DOHH2 (cell line): ENCODE data around the gene OPRL1.

Source experiments
- H3F3A ChIP-seq: fragments of 200-600 bp; sonication (generic), shearing (Covaris generic); 2 replicates; pipeline ENCODE4 v1.6.0; 2016; ENCODE audit warnings: antibody characterized with exemption, mild to moderate bottlenecking; ENCODE audit not compliant: control insufficient read depth, insufficient read depth
- H3K27ac ChIP-seq: fragments of 200-600 bp; sonication (generic); 2 replicates; pipeline ENCODE4 v1.5.1; 2014; ENCODE audit warnings: low read depth, mild to moderate bottlenecking, low read length, moderate library complexity
- H3K27me3 ChIP-seq: fragments of 200-600 bp; sonication (generic); 2 replicates; pipeline ENCODE4 v1.6.1; 2014; ENCODE audit warnings: mild to moderate bottlenecking, low read length, mixed read lengths; ENCODE audit not compliant: control insufficient read depth
- H3K36me3 ChIP-seq: fragments of 200-600 bp; sonication (generic); 2 replicates; pipeline ENCODE4 v1.6.1; 2014; ENCODE audit warnings: mild to moderate bottlenecking, low read length, moderate library complexity, mixed read lengths; ENCODE audit not compliant: control insufficient read depth
- H3K4me1 ChIP-seq: fragments of 200-600 bp; sonication (generic); 2 replicates; pipeline ENCODE4 v1.6.1; 2014; ENCODE audit warnings: mild to moderate bottlenecking, low read length, mixed read lengths; ENCODE audit not compliant: control insufficient read depth
- H3K4me2 ChIP-seq: fragments of 200-600 bp; sonication (generic); 2 replicates; pipeline ENCODE4 v1.6.0; 2014; ENCODE audit warnings: mild to moderate bottlenecking, low read length, moderate library complexity
- H3K4me3 ChIP-seq: fragments of 200-600 bp; sonication (generic); 2 replicates; pipeline ENCODE4 v1.5.1; 2014; ENCODE audit warnings: mild to moderate bottlenecking, low read length, mixed read lengths
- H3K79me2 ChIP-seq: fragments of 200-600 bp; sonication (generic); 2 replicates; pipeline ENCODE4 v1.6.1; 2014; ENCODE audit warnings: mild to moderate bottlenecking, low read length, mixed read lengths; ENCODE audit not compliant: control insufficient read depth
- H3K9me2 ChIP-seq: fragments of 200-600 bp; sonication (generic); replicated peaks from 2 replicates; pipeline ENCODE4 v1.6.1; 2014; ENCODE audit warnings: mild to moderate bottlenecking, low read length, mixed read lengths; ENCODE audit not compliant: control insufficient read depth
- H3K9me3 ChIP-seq: fragments of 200-600 bp; sonication (generic); 2 replicates; pipeline ENCODE4 v1.6.1; 2014; ENCODE audit warnings: antibody characterized with exemption, low read length, mixed read lengths; ENCODE audit not compliant: control insufficient read depth, insufficient read depth
- H4K20me1 ChIP-seq: fragments of 200-600 bp; sonication (generic); 2 replicates; pipeline ENCODE4 v1.6.0; 2014; ENCODE audit warnings: low read depth, mild to moderate bottlenecking, antibody characterized with exemption, low read length, moderate library complexity; ENCODE audit not compliant: control insufficient read depth, insufficient read depth
- EZH2phosphoT487 ChIP-seq: fragments of 200-600 bp; sonication (generic); IDR thresholded peaks from 2 replicates; pipeline ENCODE4 v1.6.1; 2017; ENCODE audit warnings: borderline replicate concordance, mild to moderate bottlenecking, antibody characterized with exemption, low read length, moderate library complexity, mixed read lengths
- TF ChIP-seq, protein P1 (sequence below): fragments of 200-600 bp; sonication (generic); IDR thresholded peaks from one replicate; pipeline ENCODE4 v1.5.1; 2014; ENCODE audit warnings: antibody characterized with exemption, mild to moderate bottlenecking, low read depth, low read length; ENCODE audit not compliant: poor library complexity, severe bottlenecking

The OPRL1 gene

DNA sequence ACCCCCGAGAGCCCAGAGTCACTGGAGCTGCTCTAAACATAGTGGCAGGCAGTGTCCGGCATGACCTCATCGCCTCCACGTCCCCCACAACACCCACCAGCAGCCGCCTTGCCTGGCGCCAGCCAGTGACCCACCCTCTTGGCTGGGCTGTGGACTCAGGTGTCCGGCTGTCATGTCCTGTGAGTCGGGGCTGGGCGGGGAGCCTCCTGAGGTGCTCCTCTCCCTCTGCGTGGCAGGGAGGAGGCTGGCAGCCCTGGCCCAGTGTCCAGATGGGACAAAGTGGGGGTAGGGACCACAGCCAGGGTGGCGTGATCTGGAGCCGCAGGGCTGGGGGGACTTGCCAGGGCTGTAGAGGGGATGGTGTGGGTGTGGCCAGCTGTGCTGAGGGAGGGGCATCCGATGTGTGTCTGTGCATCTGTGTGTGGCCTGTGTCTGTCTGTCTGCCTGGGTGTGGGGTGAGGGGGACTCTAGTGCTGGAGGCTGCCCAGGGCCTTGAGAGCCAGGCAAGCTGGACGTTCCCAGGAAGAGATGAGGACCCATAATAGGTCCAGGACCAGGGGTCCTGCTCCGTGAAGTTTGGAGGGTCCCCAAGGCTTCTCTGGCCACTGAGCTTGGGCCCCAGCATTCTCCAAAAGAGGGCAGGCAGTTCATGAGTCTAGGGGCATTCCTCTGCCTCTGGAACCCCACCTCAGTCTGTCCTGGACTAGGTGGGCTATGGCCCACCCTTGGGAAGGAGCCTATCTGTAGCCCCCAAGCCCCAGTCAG, 28.1 kb upstream of the OPRL1 start:
- Histone ChIP-seq H3K4me2 (no peak overlapping the region), H4K20me1 (no peaks in the 10 kb centered on the region), H3K79me2 (no peaks in the 10 kb centered on the region), H3K4me1 (no peaks in the 10 kb centered on the region; the same call in 1 of the 2 replicates), H3K27ac (no peak overlapping the region), H3K27me3 (peaks cover 54% of the 10 kb centered on the region), H3K36me3 (no peaks in the 10 kb centered on the region), H3K4me3 (no peak overlapping the region), H3K9me2 (no peaks in the 10 kb centered on the region), H3K9me3 (no peaks in the 10 kb centered on the region), H3F3A (no peaks in the 10 kb centered on the region)
- TF ChIP-seq, protein P1, sequence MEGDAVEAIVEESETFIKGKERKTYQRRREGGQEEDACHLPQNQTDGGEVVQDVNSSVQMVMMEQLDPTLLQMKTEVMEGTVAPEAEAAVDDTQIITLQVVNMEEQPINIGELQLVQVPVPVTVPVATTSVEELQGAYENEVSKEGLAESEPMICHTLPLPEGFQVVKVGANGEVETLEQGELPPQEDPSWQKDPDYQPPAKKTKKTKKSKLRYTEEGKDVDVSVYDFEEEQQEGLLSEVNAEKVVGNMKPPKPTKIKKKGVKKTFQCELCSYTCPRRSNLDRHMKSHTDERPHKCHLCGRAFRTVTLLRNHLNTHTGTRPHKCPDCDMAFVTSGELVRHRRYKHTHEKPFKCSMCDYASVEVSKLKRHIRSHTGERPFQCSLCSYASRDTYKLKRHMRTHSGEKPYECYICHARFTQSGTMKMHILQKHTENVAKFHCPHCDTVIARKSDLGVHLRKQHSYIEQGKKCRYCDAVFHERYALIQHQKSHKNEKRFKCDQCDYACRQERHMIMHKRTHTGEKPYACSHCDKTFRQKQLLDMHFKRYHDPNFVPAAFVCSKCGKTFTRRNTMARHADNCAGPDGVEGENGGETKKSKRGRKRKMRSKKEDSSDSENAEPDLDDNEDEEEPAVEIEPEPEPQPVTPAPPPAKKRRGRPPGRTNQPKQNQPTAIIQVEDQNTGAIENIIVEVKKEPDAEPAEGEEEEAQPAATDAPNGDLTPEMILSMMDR, result no peak
- no peak for TF ChIP-seq EZH2phosphoT487

- H3K27ac ChIP-seq, result no peak overlapping the region
- no peak overlapping the region for H3K4me2 ChIP-seq
- H3K4me1 ChIP-seq, result peaks cover 2% of the 10 kb centered on the region
- no peaks in the 10 kb centered on the region for H3K79me2 ChIP-seq
- H3K9me3 ChIP-seq, result no peaks in the 10 kb centered on the region
- H3K27me3 ChIP-seq, result peaks cover 54% of the 10 kb centered on the region
- H3K9me2 ChIP-seq, result no peaks in the 10 kb centered on the region
- TF ChIP-seq, protein P1, result no peak
- no peak for TF ChIP-seq EZH2phosphoT487
- no peaks in the 10 kb centered on the region for H3K36me3 ChIP-seq
- no peak overlapping the region for H3K4me3 ChIP-seq
- H3F3A ChIP-seq, result no peaks in the 10 kb centered on the region
- no peaks in the 10 kb centered on the region for H4K20me1 ChIP-seq
These were observed 27.6 kb upstream of the OPRL1 start for GRCh38 chr20:64052326-64052722.

GRCh38 chr20:64052987-64053840, 26.7 kb upstream of the OPRL1 start:
- Histone ChIP-seq H3F3A (no peaks in the 10 kb centered on the region), H3K27ac (no peak overlapping the region), H3K79me2 (no peaks in the 10 kb centered on the region), H3K4me1 (peaks cover 11% of the 10 kb centered on the region), H3K4me3 (no peak overlapping the region), H3K27me3 (peaks cover 54% of the 10 kb centered on the region), H3K36me3 (no peaks in the 10 kb centered on the region), H3K9me2 (no peaks in the 10 kb centered on the region), H4K20me1 (no peaks in the 10 kb centered on the region), H3K4me2 (no peak overlapping the region), H3K9me3 (no peaks in the 10 kb centered on the region)
- no peak for TF ChIP-seq EZH2phosphoT487
- TF ChIP-seq, protein P1, result no peak
